ENCODE data around the gene SLC38A8.

GRCh38 chr16:84041881-84042280, 714 bp downstream of the SLC38A8 start:
- TF ChIP-seq, protein P1, sequence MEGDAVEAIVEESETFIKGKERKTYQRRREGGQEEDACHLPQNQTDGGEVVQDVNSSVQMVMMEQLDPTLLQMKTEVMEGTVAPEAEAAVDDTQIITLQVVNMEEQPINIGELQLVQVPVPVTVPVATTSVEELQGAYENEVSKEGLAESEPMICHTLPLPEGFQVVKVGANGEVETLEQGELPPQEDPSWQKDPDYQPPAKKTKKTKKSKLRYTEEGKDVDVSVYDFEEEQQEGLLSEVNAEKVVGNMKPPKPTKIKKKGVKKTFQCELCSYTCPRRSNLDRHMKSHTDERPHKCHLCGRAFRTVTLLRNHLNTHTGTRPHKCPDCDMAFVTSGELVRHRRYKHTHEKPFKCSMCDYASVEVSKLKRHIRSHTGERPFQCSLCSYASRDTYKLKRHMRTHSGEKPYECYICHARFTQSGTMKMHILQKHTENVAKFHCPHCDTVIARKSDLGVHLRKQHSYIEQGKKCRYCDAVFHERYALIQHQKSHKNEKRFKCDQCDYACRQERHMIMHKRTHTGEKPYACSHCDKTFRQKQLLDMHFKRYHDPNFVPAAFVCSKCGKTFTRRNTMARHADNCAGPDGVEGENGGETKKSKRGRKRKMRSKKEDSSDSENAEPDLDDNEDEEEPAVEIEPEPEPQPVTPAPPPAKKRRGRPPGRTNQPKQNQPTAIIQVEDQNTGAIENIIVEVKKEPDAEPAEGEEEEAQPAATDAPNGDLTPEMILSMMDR (IDR thresholded peaks at IDR 0.05), result no peak
- no peak for TF ChIP-seq POLR2A (IDR thresholded peaks at IDR 0.05)
